Right ventricle myocardium inferior (tissue), 1 donor: ENCODE measurements around the gene BEST4. TPM values are rescaled to one million over a fixed set of nuclear protein-coding genes. Genes with fewer than 3 reads are reported as not detected.
"Not testable (repeated sequence)": the region's sequence is repeated elsewhere in the genome, so short reads cannot be mapped to it uniquely, and the experiment has no call there.

Experiments used
- ATAC-seq: fragments of 200-7000 bp; cut with Tn5 transposase; one replicate; pipeline ENCODE4 v1.9.1; 2020; ENCODE audit warnings: mild to moderate bottlenecking, moderate library complexity
- DNase-seq: peaks from one replicate; pipeline ENCODE4 v3.0.0; 2021; ENCODE audit errors: missing footprints
- intact Hi-C: fragments of 100-400 bp; cut with DNase I; formaldehyde crosslinking; loops from one replicate; pipeline ENCODE4 v1.11.0; 2022
- long read RNA-seq: library from polyadenylated mRNA; unstranded; transcript quantifications from one replicate; pipeline ENCODE4 v2.0.0, GENCODE V29; 2021
- total RNA-seq: library from RNA; stranded (reverse); fragmentation: NEBNext Ultra II Directional; extraction: Animal tissue kit (Norgen Biotek cat#: 25700); gene quantifications from one replicate; pipeline ENCODE4 v1.2.1, GENCODE V29; 2021
- donor health status: DM: no; HTN: yes; CAD: no; lungs with severe emphysema.

The BEST4 gene
- not detected for total RNA-seq
- long read RNA-seq, result 0 reads

- DNase-seq (no peak), ATAC-seq (no peak)
- intact Hi-C loops, result no loop called here
Measured at GRCh38 chr1:44788120-44788860, at the start of gene BEST4. TSS of gene BEST4 (minus strand) at chr1:44788170. CDS start at chr1:44787705, 465 bp downstream.

- ATAC-seq (peak; percentile 86), DNase-seq (peak; percentile 86)
- intact Hi-C loops, result loop anchor here (2.0 kb wide), 1 partner anchor 469 kb away; no protein-coding TSS in a partner anchor
Measured at GRCh38 chr1:44835738-44836675, 48.0 kb upstream of the BEST4 start.

- ATAC-seq (no peak), DNase-seq (no peak)
- intact Hi-C loops, result no loop called here
Measured at GRCh38 chr1:44834328-44834727, 46.4 kb upstream of the BEST4 start.

- ATAC-seq (no peak), DNase-seq (no peak)
- intact Hi-C loops, result no loop called here
Measured at GRCh38 chr1:44832056-44832705, 44.2 kb upstream of the BEST4 start.

- intact Hi-C loops, result no loop called here
- no peak for ATAC-seq
Measured at GRCh38 chr1:44831516-44831915, 43.5 kb upstream of the BEST4 start.

GRCh38 chr1:44830900-44831304, 42.9 kb upstream of the BEST4 start:
- intact Hi-C loops, result no loop called here
- no peak for DNase-seq
- no peak for ATAC-seq

More at GRCh38 chr1:44831516-44831915, 43.5 kb upstream of the BEST4 start:
- DNase-seq, result no peak

- DNase-seq, result no peak
- intact Hi-C loops, result no loop called here
- no peak for ATAC-seq
Measured at GRCh38 chr1:44829506-44830384, 41.8 kb upstream of the BEST4 start.

- intact Hi-C loops, result no loop called here
- no peak for ATAC-seq
- DNase-seq, result no peak
Measured at GRCh38 chr1:44828841-44829440, 41.0 kb upstream of the BEST4 start.

- intact Hi-C loops, result no loop called here
- DNase-seq (no peak), ATAC-seq (no peak)
Measured at GRCh38 chr1:44828003-44828651, 40.2 kb upstream of the BEST4 start.

GRCh38 chr1:44827197-44828002, 39.4 kb upstream of the BEST4 start:
- no peak for DNase-seq
- intact Hi-C loops, result no loop called here
- ATAC-seq, result no peak

- intact Hi-C loops, result no loop called here
- DNase-seq (peak; percentile 85), ATAC-seq (peak; percentile 88)
Measured at GRCh38 chr1:44826375-44827196, 38.6 kb upstream of the BEST4 start.

- DNase-seq, intact Hi-C loops, ATAC-seq: not testable (repeated sequence)
Measured at GRCh38 chr1:44824392-44824791, 36.4 kb upstream of the BEST4 start.

GRCh38 chr1:44822981-44823451, 35.0 kb upstream of the BEST4 start:
- DNase-seq (no peak), ATAC-seq (no peak)

GRCh38 chr1:44822131-44822701, 34.2 kb upstream of the BEST4 start:
- ATAC-seq (no peak), DNase-seq (no peak)
- intact Hi-C loops, result no loop called here

More at GRCh38 chr1:44822981-44823451, 35.0 kb upstream of the BEST4 start:
- intact Hi-C loops, result no loop called here

- intact Hi-C loops, result no loop called here
- DNase-seq (no peak), ATAC-seq (no peak)
Measured at GRCh38 chr1:44821240-44821715, 33.3 kb upstream of the BEST4 start.
